Measurements from ENCODE around the gene CRYBB1. TPM values are rescaled to one million over a fixed set of nuclear protein-coding genes. Genes with fewer than 3 reads are reported as not detected.
A peak's percentile ranks its signal among the peaks of the same experiment; 100 is the strongest.

CRYBB1 gene
- total RNA-seq, 1 donor: not detected

GRCh38 chr22:26601726-26602125, 16.1 kb downstream of the CRYBB1 start:
- Histone ChIP-seq H3K9me3 (ENCODE audit: low read depth, low read length) (no peaks in the 10 kb centered on the region), H3K4me1 (ENCODE audit: insufficient read depth, low read length) (peaks cover 24% of the 10 kb centered on the region), H3K4me3 (ENCODE audit: low read length) (no peak overlapping the region), H3K27me3 (ENCODE audit: insufficient read depth, low read length) (no peaks in the 10 kb centered on the region)

- no peaks in the 10 kb centered on the region for H3K9me3 ChIP-seq (ENCODE audit: low read depth, low read length)
- no peaks in the 10 kb centered on the region for H3K27me3 ChIP-seq (ENCODE audit: insufficient read depth, low read length)
- H3K4me1 ChIP-seq (ENCODE audit: insufficient read depth, low read length): peaks cover 24% of the 10 kb centered on the region
- no peak overlapping the region for H3K4me3 ChIP-seq (ENCODE audit: low read length)
Measured at GRCh38 chr22:26599505-26599904, 18.3 kb downstream of the CRYBB1 start.

- Histone ChIP-seq H3K27me3 (ENCODE audit: insufficient read depth, low read length) (no peaks in the 10 kb centered on the region), H3K4me3 (ENCODE audit: low read length) (no peak overlapping the region), H3K4me1 (ENCODE audit: insufficient read depth, low read length) (peaks cover 43% of the 10 kb centered on the region), H3K9me3 (ENCODE audit: low read depth, low read length) (no peaks in the 10 kb centered on the region)
Measured at GRCh38 chr22:26597480-26597879, 20.3 kb downstream of the CRYBB1 start.

GRCh38 chr22:26597026-26597425, 20.8 kb downstream of the CRYBB1 start:
- H3K9me3 ChIP-seq (ENCODE audit: low read depth, low read length): no peaks in the 10 kb centered on the region
- H3K27me3 ChIP-seq (ENCODE audit: insufficient read depth, low read length): no peaks in the 10 kb centered on the region
- no peak overlapping the region for H3K4me3 ChIP-seq (ENCODE audit: low read length)
- peaks cover 47% of the 10 kb centered on the region for H3K4me1 ChIP-seq (ENCODE audit: insufficient read depth, low read length)

- peaks cover 66% of the 10 kb centered on the region for H3K4me1 ChIP-seq (ENCODE audit: insufficient read depth, low read length)
- no peaks in the 10 kb centered on the region for H3K9me3 ChIP-seq (ENCODE audit: low read depth, low read length)
- no peaks in the 10 kb centered on the region for H3K27me3 ChIP-seq (ENCODE audit: insufficient read depth, low read length)
- H3K4me3 ChIP-seq (ENCODE audit: low read length): no peak overlapping the region
Measured at GRCh38 chr22:26593763-26594162, 24.1 kb downstream of the CRYBB1 start.

- H3K27me3 ChIP-seq (ENCODE audit: insufficient read depth, low read length): no peaks in the 10 kb centered on the region
- H3K9me3 ChIP-seq (ENCODE audit: low read depth, low read length): no peaks in the 10 kb centered on the region
- no peak overlapping the region for H3K4me3 ChIP-seq (ENCODE audit: low read length)
- H3K4me1 ChIP-seq (ENCODE audit: insufficient read depth, low read length): peaks cover 62% of the 10 kb centered on the region
Measured at GRCh38 chr22:26592421-26592891, 25.4 kb downstream of the CRYBB1 start.

GRCh38 chr22:26589845-26590736, 27.7 kb downstream of the CRYBB1 start, which contains the start of gene TPST2:
TPST2 (minus strand) TSS chr22:26590132; CDS start chr22:26541630, 48,502 bp downstream.
- Histone ChIP-seq H3K4me1 (ENCODE audit: insufficient read depth, low read length) (peaks cover 78% of the 10 kb centered on the region), H3K4me3 (ENCODE audit: low read length) (peak within 1 kb of the TSS; percentile 77)

GRCh38 chr22:26589367-26589844, 28.4 kb downstream of the CRYBB1 start:
- Histone ChIP-seq H3K4me3 (ENCODE audit: low read length) (peak overlapping the region; percentile 77), H3K9me3 (ENCODE audit: low read depth, low read length) (no peaks in the 10 kb centered on the region), H3K4me1 (ENCODE audit: insufficient read depth, low read length) (peaks cover 83% of the 10 kb centered on the region), H3K27me3 (ENCODE audit: insufficient read depth, low read length) (no peaks in the 10 kb centered on the region)

More at GRCh38 chr22:26589845-26590736, 27.7 kb downstream of the CRYBB1 start, which contains the start of gene TPST2:
- H3K9me3 ChIP-seq (ENCODE audit: low read depth, low read length): no peaks in the 10 kb centered on the region
- H3K27me3 ChIP-seq (ENCODE audit: insufficient read depth, low read length): no peaks in the 10 kb centered on the region

- Histone ChIP-seq H3K27me3 (ENCODE audit: insufficient read depth, low read length) (no peaks in the 10 kb centered on the region), H3K9me3 (ENCODE audit: low read depth, low read length) (no peaks in the 10 kb centered on the region), H3K4me3 (ENCODE audit: low read length) (peak overlapping the region; percentile 77), H3K4me1 (ENCODE audit: insufficient read depth, low read length) (peaks cover 82% of the 10 kb centered on the region)
Measured at GRCh38 chr22:26588729-26589366, 29.0 kb downstream of the CRYBB1 start.

GRCh38 chr22:26587991-26588613, 29.7 kb downstream of the CRYBB1 start:
- Histone ChIP-seq H3K27me3 (ENCODE audit: insufficient read depth, low read length) (no peaks in the 10 kb centered on the region), H3K9me3 (ENCODE audit: low read depth, low read length) (no peaks in the 10 kb centered on the region), H3K4me3 (ENCODE audit: low read length) (peak overlapping the region; percentile 77), H3K4me1 (ENCODE audit: insufficient read depth, low read length) (peaks cover 75% of the 10 kb centered on the region)

- Histone ChIP-seq H3K4me1 (ENCODE audit: insufficient read depth, low read length) (peaks cover 61% of the 10 kb centered on the region), H3K4me3 (ENCODE audit: low read length) (no peak overlapping the region)
Measured at GRCh38 chr22:26586556-26587325, 31.1 kb downstream of the CRYBB1 start.

GRCh38 chr22:26585104-26585790, 32.6 kb downstream of the CRYBB1 start:
- Histone ChIP-seq H3K9me3 (ENCODE audit: low read depth, low read length) (no peaks in the 10 kb centered on the region), H3K4me1 (ENCODE audit: insufficient read depth, low read length) (peaks cover 58% of the 10 kb centered on the region), H3K27me3 (ENCODE audit: insufficient read depth, low read length) (no peaks in the 10 kb centered on the region), H3K4me3 (ENCODE audit: low read length) (no peak overlapping the region)

More at GRCh38 chr22:26586556-26587325, 31.1 kb downstream of the CRYBB1 start:
- H3K9me3 ChIP-seq (ENCODE audit: low read depth, low read length): no peaks in the 10 kb centered on the region
- H3K27me3 ChIP-seq (ENCODE audit: insufficient read depth, low read length): no peaks in the 10 kb centered on the region

- H3K9me3 ChIP-seq (ENCODE audit: low read depth, low read length): no peaks in the 10 kb centered on the region
- no peak overlapping the region for H3K4me3 ChIP-seq (ENCODE audit: low read length)
- no peaks in the 10 kb centered on the region for H3K27me3 ChIP-seq (ENCODE audit: insufficient read depth, low read length)
- H3K4me1 ChIP-seq (ENCODE audit: insufficient read depth, low read length): peaks cover 67% of the 10 kb centered on the region
Measured at GRCh38 chr22:26584010-26584409, 33.8 kb downstream of the CRYBB1 start.
